ENCODE results near the gene FGFRL1.

GRCh38 chr4:1074077-1074476, 62.7 kb downstream of the FGFRL1 start:
- no peak for TF ChIP-seq CTCF (IDR thresholded peaks at IDR 0.05)
- no peak for TF ChIP-seq POLR2A (IDR thresholded peaks at IDR 0.05; ENCODE audit: low read length)
- TF ChIP-seq, protein P1, sequence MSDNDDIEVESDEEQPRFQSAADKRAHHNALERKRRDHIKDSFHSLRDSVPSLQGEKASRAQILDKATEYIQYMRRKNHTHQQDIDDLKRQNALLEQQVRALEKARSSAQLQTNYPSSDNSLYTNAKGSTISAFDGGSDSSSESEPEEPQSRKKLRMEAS (IDR thresholded peaks at IDR 0.05) = no peak
- no peak for TF ChIP-seq CEBPB (IDR thresholded peaks at IDR 0.05)
- no peak for TF ChIP-seq EP300 (IDR thresholded peaks at IDR 0.05)
- TF ChIP-seq JUN (IDR thresholded peaks at IDR 0.05) = no peak
- TF ChIP-seq KDM5A (IDR thresholded peaks at IDR 0.05) = no peak
- TF ChIP-seq SREBF2 (IDR thresholded peaks at IDR 0.05) = no peak
- TF ChIP-seq REST (IDR thresholded peaks at IDR 0.05) = no peak
- TF ChIP-seq NPAS2 (CRISPR knock-in tag; IDR thresholded peaks at IDR 0.05; ENCODE audit: borderline replicate concordance) = no peak
- no peak for TF ChIP-seq CHD4 (IDR thresholded peaks at IDR 0.05; ENCODE audit: borderline replicate concordance)
- TF ChIP-seq ZSCAN20 (CRISPR knock-in tag; IDR thresholded peaks at IDR 0.05) = no peak
